ENCODE data around the gene RNF17. TPM values are rescaled to one million over a fixed set of nuclear protein-coding genes. Genes with fewer than 3 reads are reported as not detected.

Gene RNF17
- total RNA-seq, 4 donors from 2014 or later = 0.75 TPM; not detected in 3

- TF ChIP-seq CTCF (IDR thresholded peaks at IDR 0.05; ENCODE audit: low read depth) = no peak
Measured at GRCh38 chr13:24906268-24906667, 142.3 kb downstream of the RNF17 start.

- no peak for TF ChIP-seq CTCF (IDR thresholded peaks at IDR 0.05; ENCODE audit: low read depth)
Measured at GRCh38 chr13:24910502-24911132, 146.6 kb downstream of the RNF17 start.

- TF ChIP-seq CTCF (IDR thresholded peaks at IDR 0.05; ENCODE audit: low read depth) = no peak
Measured at GRCh38 chr13:24911133-24911908, 147.4 kb downstream of the RNF17 start.

- TF ChIP-seq CTCF (IDR thresholded peaks at IDR 0.05; ENCODE audit: low read depth) = no peak
Measured at GRCh38 chr13:24916464-24916863, 152.5 kb downstream of the RNF17 start.

- TF ChIP-seq CTCF (IDR thresholded peaks at IDR 0.05; ENCODE audit: low read depth) = no peak
Measured at GRCh38 chr13:24921003-24921402, 157.0 kb downstream of the RNF17 start.

- no peak for TF ChIP-seq CTCF (IDR thresholded peaks at IDR 0.05; ENCODE audit: low read depth)
Measured at GRCh38 chr13:24921881-24922280, 157.9 kb downstream of the RNF17 start.

GRCh38 chr13:24922387-24922744, 158.4 kb downstream of the RNF17 start:
- TF ChIP-seq CTCF (IDR thresholded peaks at IDR 0.05; ENCODE audit: low read depth) = no peak

Data from subcutaneous adipose tissue (tissue), 4 donors.